ENCODE measurements around the gene BRSK1.

DNA sequence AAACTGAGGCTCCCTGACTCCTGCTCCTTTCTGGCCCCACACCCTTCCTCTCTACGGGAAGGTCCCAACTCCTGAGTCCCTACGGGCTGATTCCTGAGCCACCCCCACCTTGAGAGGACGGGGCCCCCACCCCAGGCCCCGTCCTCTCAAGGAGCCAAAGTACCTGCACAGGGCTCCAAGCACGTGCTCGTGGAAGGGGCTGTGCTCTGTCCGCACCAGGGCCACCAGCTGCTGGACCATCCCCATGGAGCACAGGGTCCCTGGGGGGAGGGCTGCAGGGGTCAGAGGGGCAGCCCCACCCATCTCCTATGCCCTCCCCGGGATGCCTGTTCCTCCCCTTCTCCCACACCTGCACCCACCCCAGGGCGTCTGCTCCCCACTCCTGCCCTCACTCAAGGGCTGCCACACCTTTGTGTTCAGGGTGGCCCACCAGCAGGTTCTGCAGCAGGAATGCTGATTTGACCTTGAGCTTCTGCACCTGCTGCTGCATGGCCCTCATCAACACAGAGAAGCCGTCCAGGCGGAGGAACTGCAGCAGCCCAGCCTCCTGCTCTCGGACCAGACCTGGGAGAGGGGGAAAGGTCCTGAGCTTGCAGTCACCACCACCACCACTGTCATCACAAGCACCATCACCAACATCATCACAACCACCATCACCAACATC, 17.9 kb upstream of the BRSK1 start:
- TF ChIP-seq, protein P1, sequence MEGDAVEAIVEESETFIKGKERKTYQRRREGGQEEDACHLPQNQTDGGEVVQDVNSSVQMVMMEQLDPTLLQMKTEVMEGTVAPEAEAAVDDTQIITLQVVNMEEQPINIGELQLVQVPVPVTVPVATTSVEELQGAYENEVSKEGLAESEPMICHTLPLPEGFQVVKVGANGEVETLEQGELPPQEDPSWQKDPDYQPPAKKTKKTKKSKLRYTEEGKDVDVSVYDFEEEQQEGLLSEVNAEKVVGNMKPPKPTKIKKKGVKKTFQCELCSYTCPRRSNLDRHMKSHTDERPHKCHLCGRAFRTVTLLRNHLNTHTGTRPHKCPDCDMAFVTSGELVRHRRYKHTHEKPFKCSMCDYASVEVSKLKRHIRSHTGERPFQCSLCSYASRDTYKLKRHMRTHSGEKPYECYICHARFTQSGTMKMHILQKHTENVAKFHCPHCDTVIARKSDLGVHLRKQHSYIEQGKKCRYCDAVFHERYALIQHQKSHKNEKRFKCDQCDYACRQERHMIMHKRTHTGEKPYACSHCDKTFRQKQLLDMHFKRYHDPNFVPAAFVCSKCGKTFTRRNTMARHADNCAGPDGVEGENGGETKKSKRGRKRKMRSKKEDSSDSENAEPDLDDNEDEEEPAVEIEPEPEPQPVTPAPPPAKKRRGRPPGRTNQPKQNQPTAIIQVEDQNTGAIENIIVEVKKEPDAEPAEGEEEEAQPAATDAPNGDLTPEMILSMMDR (IDR thresholded peaks at IDR 0.05; ENCODE audit: borderline replicate concordance, extremely low read depth, low read length, poor library complexity, severe bottlenecking): no peak
- no peak for TF ChIP-seq EZH2 (IDR thresholded peaks at IDR 0.05; ENCODE audit: borderline replicate concordance, low read depth, low read length, severe bottlenecking)
